GM20431 (cell line): ENCODE results near the gene ZMYND8.

ENCODE experiments used
- in situ Hi-C: fragments of 300-500 bp; cut with MseI, MboI; formaldehyde crosslinking; loops from one replicate; pipeline ENCODE4 v1.15.0; 2020; ENCODE audit warnings: low sequenced_read_pairs; ENCODE audit not compliant: unreplicated experiment

The ZMYND8 gene

GRCh38 chr20:47355489-47356219 is 845 bp downstream of the ZMYND8 start:
- in situ Hi-C loops: no loop called here

- in situ Hi-C loops: no loop called here
These were observed 1.6 kb downstream of the ZMYND8 start for GRCh38 chr20:47354714-47355488.

- in situ Hi-C loops: no loop called here
These were observed 2.1 kb downstream of the ZMYND8 start for GRCh38 chr20:47354464-47354713.

- in situ Hi-C loops: no loop called here
These were observed 2.6 kb downstream of the ZMYND8 start for GRCh38 chr20:47353692-47354463.

DNA sequence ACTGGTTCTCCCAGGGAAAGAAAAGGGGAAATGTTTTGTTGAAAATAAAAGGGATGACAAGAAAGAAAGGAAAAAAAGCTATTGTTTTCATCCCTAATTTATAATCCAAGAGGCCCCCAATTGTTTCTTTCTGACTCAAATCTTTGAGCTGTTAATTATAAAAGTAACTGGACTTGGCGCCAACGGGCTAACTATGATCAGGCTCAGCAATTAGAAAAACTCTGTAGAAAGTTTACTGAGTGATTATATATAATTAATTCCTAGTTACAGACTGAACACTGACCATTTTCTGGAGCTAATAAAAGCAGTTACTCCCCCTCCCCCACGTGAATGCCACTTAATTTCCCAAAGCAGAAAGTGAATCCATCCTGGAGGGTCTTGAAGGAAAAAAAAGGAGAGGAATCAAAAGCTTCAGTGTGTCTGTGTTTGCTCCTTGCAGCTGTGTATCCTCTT is 3.2 kb downstream of the ZMYND8 start:
- in situ Hi-C loops: no loop called here

DNA sequence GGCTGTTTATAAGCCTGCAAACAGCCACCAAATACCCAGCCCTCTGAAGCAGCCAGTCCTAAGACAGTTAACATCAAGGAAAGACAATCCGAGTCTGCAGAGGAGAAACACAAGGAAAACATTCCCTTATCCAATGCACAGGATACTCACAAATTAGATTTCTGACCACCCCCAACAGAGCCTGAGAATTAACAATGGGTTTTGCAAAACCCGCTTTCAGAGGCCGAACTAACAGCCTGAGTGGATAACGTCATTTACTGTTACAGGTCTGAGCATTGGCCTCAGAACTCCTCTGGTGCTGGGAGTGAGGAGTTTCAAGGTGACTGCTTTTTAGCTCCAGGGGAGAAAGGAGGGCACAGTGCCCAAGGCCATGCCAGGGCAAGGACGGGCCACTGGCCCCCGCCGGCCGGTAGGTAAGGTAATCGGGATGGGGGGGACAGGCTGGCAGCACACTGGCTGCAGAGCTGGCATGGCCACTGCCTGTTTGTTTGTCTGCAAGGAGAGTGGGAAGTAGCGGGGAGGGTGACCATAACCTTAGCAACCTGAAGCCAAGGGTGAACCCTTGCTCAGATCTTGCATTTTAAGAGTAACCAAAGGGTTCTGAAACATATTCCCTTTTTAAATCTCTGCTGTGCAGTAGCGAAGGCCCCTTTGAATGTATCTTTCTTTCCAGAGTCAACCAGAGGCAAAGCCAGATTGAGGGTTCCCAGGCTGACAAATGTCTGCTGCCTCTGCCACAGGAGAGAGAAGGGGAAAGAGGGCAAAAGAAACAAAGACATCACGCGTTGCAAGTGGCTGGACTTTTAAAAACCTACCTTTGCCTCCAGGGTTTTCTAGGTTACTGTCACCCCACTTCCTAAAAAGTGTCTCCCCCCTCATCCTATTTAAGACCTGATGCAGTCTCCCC is 3.9 kb downstream of the ZMYND8 start:
- in situ Hi-C loops: no loop called here

- in situ Hi-C loops: no loop called here
These were observed 4.7 kb downstream of the ZMYND8 start for GRCh38 chr20:47351643-47352331.

DNA sequence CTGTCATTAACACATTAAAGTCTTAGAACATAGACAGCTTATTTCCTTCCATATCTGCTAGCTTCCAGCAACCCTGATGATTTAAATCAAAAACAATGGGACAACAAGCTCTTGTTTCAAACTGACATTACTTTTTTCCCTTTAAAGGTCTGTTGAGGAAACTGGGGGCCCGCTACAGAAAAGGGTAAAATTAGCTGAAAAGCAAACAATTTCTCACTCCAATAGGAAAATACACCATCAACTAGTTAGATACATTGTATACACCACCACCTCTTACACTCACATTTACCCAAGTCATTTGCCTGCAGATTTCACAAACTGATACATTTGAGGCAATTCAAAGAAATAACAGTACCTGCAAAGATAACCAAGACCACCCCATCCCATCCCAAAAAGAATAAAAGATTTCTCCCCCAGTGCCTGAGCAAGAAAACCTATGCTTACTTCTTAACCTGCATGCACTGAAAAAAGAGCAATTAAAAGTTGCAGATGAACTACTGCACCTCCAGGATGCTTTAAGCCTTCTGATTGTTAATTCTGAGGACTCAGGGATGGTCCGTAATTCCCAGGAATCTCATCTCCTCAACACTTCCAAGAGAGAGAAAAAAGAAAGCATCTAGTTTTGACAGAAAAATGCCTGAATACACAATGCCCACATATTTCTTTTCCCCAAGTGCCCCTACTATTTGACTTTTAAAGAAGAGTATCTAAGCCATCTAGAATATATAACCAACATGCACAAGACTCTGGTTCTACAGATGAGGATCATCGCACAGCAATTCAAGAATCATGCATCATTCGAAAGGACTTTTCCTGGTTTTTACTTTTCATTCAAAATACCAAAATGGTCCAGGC is 5.6 kb downstream of the ZMYND8 start:
- in situ Hi-C loops: no loop called here

DNA sequence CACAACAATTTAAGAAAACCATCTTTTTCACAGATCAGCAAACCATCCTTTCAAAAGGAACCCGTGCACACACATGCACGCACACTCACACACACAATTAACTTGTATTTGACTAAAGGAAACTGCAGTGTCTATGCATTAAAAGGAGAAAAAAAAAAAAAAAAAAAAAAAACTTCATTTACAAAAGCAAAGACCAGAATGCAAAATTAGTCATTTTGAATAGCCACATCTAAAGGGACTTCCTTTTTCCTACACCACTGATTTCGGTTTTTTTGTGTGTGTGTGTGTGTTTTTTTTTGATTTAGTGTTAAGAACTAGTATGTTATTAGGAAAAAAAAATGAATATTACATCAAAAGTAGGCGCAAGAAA is 6.3 kb downstream of the ZMYND8 start:
- in situ Hi-C loops: no loop called here

DNA sequence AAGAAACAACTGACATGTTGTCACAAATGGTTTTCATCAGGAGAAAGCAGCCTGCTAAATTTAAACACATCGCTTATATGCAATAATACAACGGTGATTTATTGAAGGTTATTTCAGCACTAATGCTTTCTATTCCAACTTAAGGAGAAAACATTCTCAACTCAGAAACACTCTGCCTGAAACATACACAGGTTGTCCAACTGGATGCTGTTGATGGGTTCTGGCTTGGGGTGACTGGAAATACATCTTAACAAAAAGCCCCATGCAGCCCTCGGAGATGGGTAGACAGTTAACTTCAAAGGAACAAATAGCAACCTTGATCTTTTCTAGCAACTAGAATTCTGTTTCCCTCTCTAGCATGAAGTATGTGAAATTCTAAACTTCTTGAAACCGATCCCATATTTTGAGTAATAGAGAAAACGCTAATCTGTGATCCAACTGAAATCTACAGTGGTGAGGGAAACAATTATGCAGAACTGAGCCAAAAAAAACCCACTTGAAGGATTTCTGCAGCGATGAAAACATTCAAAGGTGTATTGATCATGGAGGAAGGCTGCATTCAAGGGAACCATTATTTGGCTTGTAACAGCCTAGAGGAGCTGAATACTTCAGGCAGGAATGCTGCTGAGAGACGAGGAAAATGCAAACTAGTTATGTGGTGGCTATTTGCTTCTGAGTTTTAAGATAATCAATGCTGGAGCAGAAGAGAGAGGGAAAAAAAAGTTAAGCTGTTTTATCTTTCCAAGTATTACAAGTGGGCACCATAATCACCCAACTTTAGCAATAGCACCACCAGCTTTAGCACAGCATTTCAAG is 6.9 kb downstream of the ZMYND8 start:
- in situ Hi-C loops: no loop called here

DNA sequence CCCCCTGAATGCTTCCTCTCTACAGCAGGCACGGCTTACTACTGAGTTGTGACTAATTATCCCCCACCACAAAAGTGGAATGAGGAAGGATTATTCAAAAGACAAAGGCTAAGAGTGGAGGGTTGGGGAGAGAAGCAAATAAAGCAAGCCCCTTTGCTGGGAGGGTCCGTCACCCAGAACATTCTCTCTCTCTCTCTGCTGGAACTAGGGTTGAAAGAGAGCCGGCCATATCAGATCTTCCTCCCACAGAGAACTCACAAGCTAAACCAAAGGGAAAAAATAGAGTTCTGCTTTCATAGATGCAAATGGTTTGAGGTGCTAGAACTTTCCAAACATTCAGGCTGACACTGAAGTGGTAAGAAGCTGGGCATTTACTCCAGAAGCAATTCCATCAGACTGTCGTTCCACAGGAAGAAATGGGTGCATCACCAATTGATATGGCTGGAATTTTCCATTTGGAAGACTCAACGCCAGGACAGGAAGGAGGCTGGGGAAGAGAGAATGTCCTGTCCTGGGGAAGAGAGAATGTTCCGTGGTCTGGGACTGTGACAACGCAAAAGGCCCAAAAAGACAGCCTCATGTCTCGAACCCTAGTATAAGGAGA is 7.9 kb downstream of the ZMYND8 start:
- in situ Hi-C loops: no loop called here

DNA sequence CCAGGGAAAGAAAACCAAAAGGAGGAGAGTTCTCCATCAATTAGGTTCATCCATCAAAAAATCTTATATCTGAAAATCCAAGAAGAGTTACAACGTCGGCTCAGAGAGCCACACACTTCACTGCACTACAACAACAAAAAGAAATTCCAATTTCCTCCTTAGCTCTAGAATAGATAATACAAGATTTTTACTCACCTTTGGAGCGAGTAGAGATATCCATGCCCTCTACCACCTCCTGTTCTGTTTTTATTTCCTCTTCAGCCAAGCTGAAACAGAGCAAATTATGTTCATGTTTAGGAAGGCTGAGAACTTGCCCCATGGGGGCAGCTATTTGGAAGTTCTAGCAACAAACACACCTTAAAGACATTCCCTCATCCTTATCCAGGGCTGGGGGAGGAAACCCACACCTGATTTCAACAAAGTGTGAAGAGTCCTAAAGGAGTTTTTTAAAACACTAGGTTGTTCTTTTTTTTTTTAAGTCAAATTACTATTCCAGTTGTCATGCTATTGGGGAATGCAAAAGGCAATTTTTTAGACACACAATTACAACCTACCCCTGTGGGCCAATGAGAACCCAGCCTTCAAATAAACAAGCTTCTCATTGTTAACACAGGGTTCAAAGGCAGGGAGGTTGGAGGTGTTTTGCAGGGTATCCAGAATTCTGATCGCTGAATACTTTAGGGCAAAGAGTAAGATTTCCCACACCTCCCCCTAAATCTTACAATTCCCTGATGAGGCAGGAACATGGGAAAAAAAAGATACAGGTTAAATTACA is 8.7 kb downstream of the ZMYND8 start:
- in situ Hi-C loops: no loop called here

GRCh38 chr20:47346172-47346571 is 10.3 kb downstream of the ZMYND8 start:
- in situ Hi-C loops: no loop called here

DNA sequence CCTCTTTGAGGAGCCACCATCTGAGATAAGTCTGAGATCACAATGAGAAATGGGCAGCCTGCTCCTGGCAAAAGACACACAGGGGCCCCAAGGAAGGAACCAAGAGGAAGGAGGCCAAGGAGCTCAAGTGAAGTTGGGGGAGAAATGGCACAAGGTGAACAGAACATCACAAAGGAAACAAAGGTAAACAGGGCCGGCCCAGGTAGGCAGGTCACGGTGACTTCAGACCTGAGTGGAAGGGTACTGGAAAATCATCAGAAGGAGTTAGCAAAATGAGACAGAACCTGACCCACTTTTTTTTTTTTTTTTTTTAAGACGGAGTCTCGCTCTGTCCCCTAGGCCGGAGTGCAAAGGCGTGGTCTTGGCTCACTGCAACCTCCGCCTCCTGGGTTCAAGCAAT is 11.3 kb downstream of the ZMYND8 start:
- in situ Hi-C loops: no loop called here

- in situ Hi-C loops: no loop called here
These were observed 13.5 kb downstream of the ZMYND8 start for GRCh38 chr20:47343007-47343472.

DNA sequence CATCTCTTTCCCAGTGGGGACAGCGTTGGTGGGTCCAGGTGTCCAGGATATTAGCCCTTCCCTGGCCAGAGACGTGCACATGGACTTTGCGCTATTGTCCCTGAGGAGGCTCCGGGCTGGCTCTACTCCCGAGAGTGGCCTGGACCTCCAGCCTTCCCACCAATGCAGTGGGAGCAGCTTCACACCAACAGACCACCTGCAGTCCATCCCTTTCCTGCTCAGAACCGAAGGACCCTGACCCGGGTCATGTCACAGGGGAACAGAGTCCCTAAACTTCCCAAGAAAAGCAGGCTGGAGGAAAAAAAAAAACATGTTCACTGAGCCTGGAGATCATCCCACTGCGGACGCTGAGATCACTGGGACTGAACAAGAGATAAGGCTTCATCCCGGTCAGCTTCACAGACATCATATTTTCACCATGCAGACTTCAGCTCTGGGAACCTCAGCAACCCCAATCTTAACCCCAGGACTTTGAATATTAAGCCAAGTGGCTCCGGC is 18.3 kb downstream of the ZMYND8 start:
- in situ Hi-C loops: no loop called here
